Right renal cortex interstitium (tissue), 3 donors: ENCODE results near the gene ZNF346. TPM values are rescaled to one million over a fixed set of nuclear protein-coding genes. Genes with fewer than 3 reads are reported as not detected.

ENCODE experiments used
- DNase-seq, 3 donors: peaks; one replicate each; pipeline ENCODE4 v3.0.0-alpha.2; 2013; ENCODE audit warnings: low read depth in 3 of 3, low spot score in 2 of 3
- polyA plus RNA-seq, 3 donors: library from polyadenylated mRNA; unstranded; fragments of 120-200 nt; gene quantifications; one replicate each; pipeline ENCODE4 v1.2.1, GENCODE V29; 2013; ENCODE audit not compliant: insufficient read length in 3 of 3

ZNF346 gene
- polyA plus RNA-seq, 3 donors = 21.3 to 22.6 (median 21.3) TPM

DNA sequence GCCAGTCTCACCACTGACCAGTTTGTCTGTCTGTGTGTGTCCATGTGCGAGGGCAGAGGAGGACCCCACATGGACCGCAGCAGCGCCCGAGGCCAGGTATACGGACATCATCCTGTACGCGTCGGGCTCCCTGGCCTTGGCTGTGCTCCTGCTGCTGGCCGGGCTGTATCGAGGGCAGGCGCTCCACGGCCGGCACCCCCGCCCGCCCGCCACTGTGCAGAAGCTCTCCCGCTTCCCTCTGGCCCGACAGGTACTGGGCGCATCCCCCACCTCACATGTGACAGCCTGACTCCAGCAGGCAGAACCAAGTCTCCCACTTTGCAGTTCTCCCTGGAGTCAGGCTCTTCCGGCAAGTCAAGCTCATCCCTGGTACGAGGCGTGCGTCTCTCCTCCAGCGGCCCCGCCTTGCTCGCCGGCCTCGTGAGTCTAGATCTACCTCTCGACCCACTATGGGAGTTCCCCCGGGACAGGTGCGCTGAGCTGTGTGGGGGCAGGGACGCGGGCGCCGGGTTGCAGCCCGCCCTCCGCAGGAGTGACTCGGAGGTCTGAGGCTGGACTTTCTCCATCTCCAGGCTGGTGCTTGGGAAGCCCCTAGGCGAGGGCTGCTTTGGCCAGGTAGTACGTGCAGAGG lies 70.7 kb downstream of the ZNF346 start:
- no peak for DNase-seq

GRCh38 chr5:177093803-177094202 lies 71.3 kb downstream of the ZNF346 start:
- no peak for DNase-seq

GRCh38 chr5:177094224-177095087 lies 72.0 kb downstream of the ZNF346 start:
- DNase-seq = no peak

GRCh38 chr5:177095088-177095669 lies 72.7 kb downstream of the ZNF346 start:
- DNase-seq = no peak

- no peak for DNase-seq
Measured at GRCh38 chr5:177096162-177097015, 73.9 kb downstream of the ZNF346 start.

DNA sequence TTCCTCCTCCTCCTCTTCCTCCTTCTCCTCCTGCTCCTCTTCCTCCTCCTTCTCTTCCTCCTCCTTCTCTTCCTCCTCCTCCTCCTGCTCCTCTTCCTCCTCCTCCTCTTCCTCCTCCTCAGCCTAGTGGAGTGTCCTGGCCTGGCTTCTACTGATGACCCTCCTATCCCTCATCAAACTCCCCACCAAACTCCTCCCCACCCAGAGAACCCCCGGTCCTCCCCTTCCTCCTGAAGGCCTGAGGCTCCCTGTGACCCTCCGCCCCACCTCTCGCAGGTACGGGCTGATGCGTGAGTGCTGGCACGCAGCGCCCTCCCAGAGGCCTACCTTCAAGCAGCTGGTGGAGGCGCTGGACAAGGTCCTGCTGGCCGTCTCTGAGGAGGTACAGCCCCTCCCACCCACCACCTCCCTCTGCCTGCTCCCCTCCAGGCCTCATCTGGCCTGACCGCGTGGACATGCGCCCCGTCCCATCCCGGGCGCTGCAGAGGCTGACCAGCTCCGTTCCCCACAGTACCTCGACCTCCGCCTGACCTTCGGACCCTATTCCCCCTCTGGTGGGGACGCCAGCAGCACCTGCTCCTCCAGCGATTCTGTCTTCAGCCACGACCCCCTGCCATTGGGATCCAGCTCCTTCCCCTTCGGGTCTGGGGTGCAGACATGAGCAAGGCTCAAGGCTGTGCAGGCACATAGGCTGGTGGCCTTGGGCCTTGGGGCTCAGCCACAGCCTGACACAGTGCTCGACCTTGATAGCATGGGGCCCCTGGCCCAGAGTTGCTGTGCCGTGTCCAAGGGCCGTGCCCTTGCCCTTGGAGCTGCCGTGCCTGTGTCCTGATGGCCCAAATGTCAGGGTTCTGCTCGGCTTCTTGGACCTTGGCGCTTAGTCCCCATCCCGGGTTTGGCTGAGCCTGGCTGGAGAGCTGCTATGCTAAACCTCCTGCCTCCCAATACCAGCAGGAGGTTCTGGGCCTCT lies 74.8 kb downstream of the ZNF346 start:
- no peak for DNase-seq

GRCh38 chr5:177098120-177098469 lies 75.6 kb downstream of the ZNF346 start:
- no peak for DNase-seq

GRCh38 chr5:177098470-177099141 lies 76.1 kb downstream of the ZNF346 start:
- DNase-seq = no peak

DNA sequence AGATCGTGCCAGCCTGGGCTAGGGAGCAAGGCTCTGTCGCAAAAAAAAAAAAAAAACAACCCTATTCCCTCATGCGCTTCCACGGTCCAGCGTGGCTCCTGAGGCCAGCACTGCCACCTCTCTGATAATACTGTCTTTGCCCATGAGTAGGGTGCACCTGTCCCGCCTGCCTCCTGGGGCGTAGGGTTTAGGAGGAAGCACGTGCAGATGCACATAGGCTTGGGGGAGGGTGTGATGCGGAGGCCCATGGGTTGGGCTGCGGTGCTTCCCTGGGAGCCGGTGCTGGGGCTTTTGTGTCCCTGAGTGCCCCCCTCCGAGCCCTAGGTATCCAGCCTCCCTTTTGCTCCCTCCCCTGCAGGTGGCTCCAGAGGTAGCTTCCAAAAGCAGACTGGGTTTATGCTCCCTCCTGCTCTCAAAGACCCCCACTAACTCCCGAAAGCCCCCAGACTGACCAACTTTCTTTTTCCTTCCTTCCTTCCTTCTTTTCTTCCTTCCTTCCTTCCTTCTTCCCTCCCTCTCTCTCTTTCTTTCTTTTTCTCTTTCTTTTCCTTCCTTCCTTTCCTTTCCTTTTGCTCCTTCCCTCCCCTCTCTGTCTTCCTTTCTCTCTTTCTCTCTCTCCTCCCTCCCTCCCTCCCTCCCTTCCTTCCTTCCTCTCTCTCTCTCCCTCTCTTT lies 77.1 kb downstream of the ZNF346 start:
- DNase-seq = no peak

DNA sequence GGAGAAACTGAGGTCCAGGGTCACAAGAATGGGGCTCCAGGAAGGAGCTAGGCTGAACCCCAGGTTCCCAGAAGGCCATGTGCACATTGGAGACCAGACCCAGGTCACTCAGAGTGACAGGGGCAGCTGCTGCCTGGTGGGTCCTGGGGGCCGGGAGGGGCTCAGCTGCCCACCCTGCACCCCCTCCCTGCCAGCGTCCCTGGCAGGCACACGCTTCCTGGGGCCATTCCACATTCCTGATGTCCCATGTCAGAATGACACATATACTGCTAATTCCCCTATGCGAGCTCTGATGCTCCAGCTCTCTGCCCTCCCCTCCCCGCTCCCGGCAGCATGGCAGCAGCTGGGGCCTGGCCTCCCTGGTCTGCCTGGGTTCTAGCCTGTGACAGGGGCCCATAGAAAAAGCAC lies 78.2 kb downstream of the ZNF346 start:
- DNase-seq = no peak

- DNase-seq = no peak
Measured at GRCh38 chr5:177103523-177104253, 81.2 kb downstream of the ZNF346 start.

DNA sequence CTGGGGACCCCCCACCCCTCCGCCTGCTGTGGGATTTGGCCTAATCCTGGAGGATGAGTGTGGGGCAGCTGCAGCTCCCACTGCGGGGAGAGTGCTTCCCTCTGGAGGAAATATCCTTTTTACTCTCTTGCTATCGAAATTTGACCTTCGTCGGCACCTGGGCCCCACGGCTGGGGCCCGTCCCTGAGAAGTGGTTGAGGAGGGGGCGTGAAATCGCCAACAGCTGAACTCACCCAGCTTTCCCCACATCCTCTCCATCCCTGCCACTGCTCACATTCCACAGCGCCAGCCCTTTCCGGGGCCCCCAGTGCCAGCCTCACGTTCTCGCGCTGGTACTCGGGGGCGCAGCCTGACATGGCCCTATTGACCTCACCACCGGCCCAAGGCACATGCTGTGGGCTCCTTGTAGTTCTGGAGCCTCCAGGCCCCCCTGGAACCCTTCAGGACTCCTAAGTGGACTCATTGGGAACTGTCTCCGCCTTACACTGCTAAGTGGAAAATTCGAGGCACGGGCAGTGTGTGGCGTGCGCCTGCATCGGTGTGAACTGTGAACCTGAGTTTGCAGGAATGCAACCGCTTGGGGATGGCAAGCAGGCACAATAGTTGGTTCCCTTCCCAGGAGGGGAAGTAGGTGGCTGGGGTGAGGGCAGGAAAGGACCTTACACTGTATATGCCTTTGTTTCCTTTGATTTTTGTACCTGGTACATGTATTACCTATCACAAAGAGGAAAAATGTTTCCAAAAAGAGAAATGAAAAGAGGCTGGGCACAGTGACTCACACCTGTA lies 83.4 kb downstream of the ZNF346 start:
- DNase-seq = no peak

DNA sequence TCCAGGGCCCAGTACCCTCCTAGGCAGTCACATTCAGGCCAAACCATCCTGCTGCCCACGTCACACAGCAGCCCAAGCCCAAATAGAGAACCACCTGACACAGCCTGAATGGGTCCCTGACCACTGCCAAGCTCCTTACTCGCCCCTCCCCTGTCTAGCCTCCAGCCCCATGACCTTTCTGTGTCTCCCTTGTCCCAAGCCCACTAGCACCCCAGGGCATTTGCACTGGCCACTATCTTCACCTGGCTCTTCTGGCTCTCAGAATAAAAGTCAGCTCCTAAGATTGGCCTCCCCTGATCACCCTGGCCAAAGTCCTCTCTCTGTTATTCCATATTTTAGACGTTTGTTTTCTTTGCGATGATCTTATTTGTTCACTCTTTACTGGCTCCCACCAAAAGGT lies 84.7 kb downstream of the ZNF346 start:
- no peak for DNase-seq

DNA sequence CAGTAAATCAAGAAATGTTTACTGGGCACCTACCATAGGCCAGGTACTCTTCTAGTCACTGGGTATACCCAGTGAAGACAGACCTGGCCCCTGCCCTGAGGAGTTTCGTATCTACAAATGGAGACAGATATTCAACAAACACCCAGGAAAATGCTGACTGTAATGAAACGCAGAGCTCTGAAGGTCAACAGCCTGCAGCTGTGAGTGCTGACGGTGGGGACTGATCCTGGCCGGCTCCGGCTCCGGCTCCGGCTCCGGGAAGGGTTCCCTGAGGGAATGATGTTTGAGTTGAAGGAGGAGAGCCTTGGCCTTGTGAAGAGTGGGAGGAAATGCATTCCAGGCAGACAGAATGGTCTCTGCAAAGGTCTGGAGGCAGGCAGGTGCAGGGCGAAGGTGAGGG lies 87.3 kb downstream of the ZNF346 start:
- DNase-seq = no peak

DNA sequence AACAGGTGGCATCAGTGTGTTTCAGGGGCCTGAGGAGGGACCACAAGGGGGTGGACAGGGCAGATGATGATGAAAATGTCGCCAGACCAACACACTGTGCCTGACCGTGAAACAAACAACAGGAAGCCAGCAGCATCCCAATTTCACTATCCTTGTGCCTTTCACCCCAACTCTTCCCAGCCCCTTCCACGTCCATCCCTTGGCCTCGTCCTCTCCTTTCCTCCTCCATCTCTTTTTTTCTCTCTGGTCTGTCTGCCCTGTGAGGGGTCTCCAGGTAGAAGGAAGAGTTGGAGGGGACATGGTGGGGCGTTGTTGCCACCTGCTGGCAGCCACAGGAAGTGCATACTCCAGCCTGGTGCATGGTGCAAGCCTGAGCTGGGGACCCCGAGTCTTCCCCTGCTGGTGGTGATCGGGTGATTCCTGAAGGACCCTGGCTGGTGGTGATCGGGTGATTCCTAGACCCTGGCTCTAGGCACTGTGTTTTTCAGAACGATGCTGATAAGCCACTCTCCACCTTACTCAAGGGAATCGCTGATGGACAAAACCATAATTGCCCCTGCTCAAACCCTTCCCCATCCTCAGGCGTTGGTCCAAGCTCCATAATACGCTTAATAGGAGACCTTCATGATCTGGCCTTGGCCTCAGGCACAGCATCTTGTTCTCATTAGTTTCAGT lies 89.4 kb downstream of the ZNF346 start:
- no peak for DNase-seq

GRCh38 chr5:177112589-177113220 lies 90.2 kb downstream of the ZNF346 start:
- no peak for DNase-seq
